Heart left ventricle (tissue), 16 donors: Measurements from ENCODE around the gene FSD2. TPM values are rescaled to one million over a fixed set of nuclear protein-coding genes. Genes with fewer than 3 reads are reported as not detected.

ENCODE experiments used
- ATAC-seq, 4 donors: fragments of 200-7000 bp; cut with Tn5 transposase; one replicate each; pipeline ENCODE4 v1.9.1; 2020 to 2022; ENCODE audit warnings: moderate library complexity in 4 of 4, mild to moderate bottlenecking in 3 of 4, moderate number of reproducible peaks in 1 of 4
- DNase-seq, 5 donors: peaks; one replicate each; pipeline ENCODE4 v3.0.0-alpha.2; 2020
- H3K27ac ChIP-seq, 12 donors: fragments of 200-600 bp; sonication (generic) in 4 of 12; one replicate each; pipeline versions ENCODE4 v1.5.0 to v1.8.0; 2016 to 2022; ENCODE audit warnings: mild to moderate bottlenecking in 2 of 12
- H3K27me3 ChIP-seq, 9 donors: fragments of 200-600 bp; sonication (generic) in 2 of 9; one replicate each; pipeline versions ENCODE4 v1.5.1 to v1.8.0; 2016 to 2022; ENCODE audit warnings: mild to moderate bottlenecking in 3 of 9
- H3K36me3 ChIP-seq, 9 donors: fragments of 200-600 bp; sonication (generic) in 2 of 9; one replicate each; pipeline versions ENCODE4 v1.5.0 to v1.8.0; 2018 to 2022; ENCODE audit warnings: mild to moderate bottlenecking in 2 of 9
- H3K4me1 ChIP-seq, 12 donors: fragments of 200-600 bp; sonication (generic) in 4 of 12; one replicate each; pipeline versions ENCODE4 v1.5.0 to v1.8.0; 2016 to 2022; ENCODE audit warnings: mild to moderate bottlenecking in 3 of 12
- H3K4me3 ChIP-seq, 12 donors: fragments of 200-600 bp; sonication (generic) in 4 of 12; one replicate each; pipeline versions ENCODE4 v1.5.0 to v1.8.0; 2017 to 2022; ENCODE audit warnings: mild to moderate bottlenecking in 9 of 12, moderate library complexity in 4 of 12
- H3K9me3 ChIP-seq, 12 donors: fragments of 200-600 bp; sonication (generic) in 4 of 12; one replicate each; pipeline versions ENCODE4 v1.5.0 to v1.8.0; 2016 to 2022; ENCODE audit warnings: mild to moderate bottlenecking in 1 of 12
- CTCF ChIP-seq, 12 donors: fragments of 200-600 bp; sonication (generic) in 4 of 12; IDR thresholded peaks; one replicate each; pipeline versions ENCODE4 v1.5.0 to v1.8.0; 2018 to 2022; ENCODE audit warnings: antibody characterized with exemption in 12 of 12, mild to moderate bottlenecking in 5 of 12
- POLR2A ChIP-seq, 2 donors: fragments of 450-650 bp; IDR thresholded peaks; one replicate each; pipeline ENCODE4 v1.6.1; 2017; ENCODE audit warnings: antibody characterized with exemption in 2 of 2, mild to moderate bottlenecking in 2 of 2, moderate library complexity in 2 of 2
- WGBS, 4 donors: extraction: QIAGEN DNeasy Blood & Tissue Kit in 2 of 4; methylation state at CpG; one replicate each; pipeline versions ENCODE4 v1.1.5 to v1.1.7; 2013 to 2018; 5-methylcytosine and 5-hydroxymethylcytosine counted together
- intact Hi-C, 10 donors: fragments of 100-400 bp; cut with DNase I; formaldehyde crosslinking; loops; one replicate each; pipeline versions ENCODE4 v1.11.1 to v1.14.2; 2022
- polyA plus RNA-seq, 2 donors: library from polyadenylated mRNA; stranded (reverse); fragments of 200-250 nt; gene quantifications; one replicate each; pipeline ENCODE4 v1.2.3, GENCODE V29; 2013
- total RNA-seq, 9 donors: library from RNA; depleted of rRNA in 2 of 9; stranded (reverse); fragments of >200 nt in 2 of 9; fragmentation: NEBNext Ultra II Directional in 3 of 9; extraction: Animal tissue kit (Norgen Biotek cat#: 25700) in 3 of 9; gene quantifications; one replicate each; pipeline versions ENCODE4 v1.1.0 to v1.2.4, GENCODE V29; 2016 to 2023
- donor health status: ischemic (EF 13 %, LVEDD 7.1; RV severe dilation, severe dysfunction).
- donor health status: healthy with polysubstance abuse.
- donor health status: DM: no; HTN: yes; CAD: no.
- donor health status: DM: no; HTN: no; CAD: no.
- donor health status: ischemic (EF 25% LVEDD 6.9; RV normal size, moderate dysfunction).
- donor health status: ischemic (EF 25% LVEDD 5.7; RV mildly dilated, moderate dysfunction).
- donor health status: healthy.
- donor health status: DM: yes; HTN: yes; CAD: no.
- donor health status: ischemic (EF 35%, LVEDD 5.7; RV mildly dilated, moderate dysfunction).
- donor health status: nonischemic (EF 11% LVEDD 7.7; RV severe dilation, severe dysfunction).
- donor health status: DM: yes; HTN: yes; CAD: no.
- donor health status: PGD.
- donor health status: ischemic (EF 29% LVEDD 5.4; RV normal size, mild dysfunction).
- donor health status: nonischemic (EF 23%, LVEDD 6.1; RV moderate dilation, normal function).

FSD2 gene
- total and polyA plus RNA-seq, 11 donors: 3.6 to 140 (median 66.0) TPM

DNA sequence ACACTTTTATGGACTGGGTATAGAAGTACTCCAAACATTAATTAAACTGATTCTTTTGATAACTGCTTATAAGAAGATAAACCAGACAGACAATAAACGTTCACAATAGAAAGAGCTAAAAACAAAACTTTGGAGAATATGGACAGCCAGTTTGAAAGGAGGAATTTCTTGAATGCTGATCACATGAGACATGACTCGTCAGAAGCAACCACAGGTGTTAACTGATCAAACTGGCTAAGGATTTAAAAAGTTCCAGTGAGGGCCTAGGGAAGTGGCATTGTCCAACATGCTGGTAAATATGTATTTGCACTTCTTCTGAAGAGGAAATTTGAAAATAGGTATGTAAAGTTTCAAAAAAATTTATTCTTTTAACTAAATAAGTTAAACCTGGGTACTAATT lies 66.8 kb downstream of the FSD2 start:
- DNase-seq (no peak), ATAC-seq (no peak)
- no peak overlapping the region for H3K4me3 ChIP-seq
- no peak for TF ChIP-seq POLR2A (IDR thresholded peaks at IDR 0.05)
- TF ChIP-seq CTCF (IDR thresholded peaks at IDR 0.05): no peak
- intact Hi-C loops: no loop called here
- WGBS, 4 donors: 61 to 71% (median 69%) methylated on average over 2 of the region's 2 CpGs
- no peaks in the 10 kb centered on the region for H3K9me3 ChIP-seq
- peaks cover 0 to 17% (median 0%) of the 10 kb centered on the region in 9 donors for H3K36me3 ChIP-seq
- H3K4me1 ChIP-seq: no peaks in the 10 kb centered on the region
- H3K27ac ChIP-seq: no peak overlapping the region
- no peaks in the 10 kb centered on the region for H3K27me3 ChIP-seq

GRCh38 chr15:82737975-82738374 lies 67.9 kb downstream of the FSD2 start:
- Histone ChIP-seq H3K9me3 (no peaks in the 10 kb centered on the region), H3K27ac (no peak overlapping the region), H3K4me1 (no peaks in the 10 kb centered on the region), H3K36me3 (peaks cover 0 to 17% (median 0%) of the 10 kb centered on the region in 9 donors), H3K27me3 (no peaks in the 10 kb centered on the region), H3K4me3 (no peak overlapping the region)
- TF ChIP-seq CTCF (IDR thresholded peaks at IDR 0.05) (no peak), POLR2A (IDR thresholded peaks at IDR 0.05) (no peak)
- DNase-seq (no peak), ATAC-seq (no peak)
- 87 to 99% (median 93%) methylated on average over 2 of the region's 2 CpGs for WGBS, 4 donors
- intact Hi-C loops: no loop called here

DNA sequence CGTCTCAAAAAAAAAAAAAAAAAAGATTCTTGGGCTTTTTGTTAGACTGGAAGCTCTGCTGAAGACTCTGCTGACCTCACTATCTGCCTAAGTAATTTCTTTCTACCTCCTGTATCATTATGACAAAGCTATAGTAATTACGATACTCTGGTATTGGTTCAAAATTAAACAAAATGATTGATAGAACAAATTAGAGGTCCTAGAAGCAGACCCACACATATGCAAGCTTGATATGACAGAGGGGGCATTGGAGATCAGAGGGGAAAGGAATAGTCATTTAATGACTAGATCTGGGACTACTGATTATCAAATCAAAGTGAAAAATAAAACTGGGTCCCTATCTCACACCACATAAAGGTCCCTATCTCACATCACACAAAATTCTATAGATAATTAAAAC lies 74.3 kb downstream of the FSD2 start:
- intact Hi-C loops: no loop called here
- ATAC-seq (no peak), DNase-seq (no peak)
- H3K4me3 ChIP-seq: no peak overlapping the region
- no peaks in the 10 kb centered on the region for H3K27me3 ChIP-seq
- H3K4me1 ChIP-seq: no peaks in the 10 kb centered on the region
- H3K27ac ChIP-seq: no peak overlapping the region
- TF ChIP-seq POLR2A (IDR thresholded peaks at IDR 0.05) (no peak), CTCF (IDR thresholded peaks at IDR 0.05) (no peak)
- no peaks in the 10 kb centered on the region for H3K9me3 ChIP-seq
- peaks cover 0 to 14% (median 0%) of the 10 kb centered on the region in 9 donors for H3K36me3 ChIP-seq
- 92 to 100% (median 96%) methylated on average over 2 of the region's 2 CpGs for WGBS, 4 donors

DNA sequence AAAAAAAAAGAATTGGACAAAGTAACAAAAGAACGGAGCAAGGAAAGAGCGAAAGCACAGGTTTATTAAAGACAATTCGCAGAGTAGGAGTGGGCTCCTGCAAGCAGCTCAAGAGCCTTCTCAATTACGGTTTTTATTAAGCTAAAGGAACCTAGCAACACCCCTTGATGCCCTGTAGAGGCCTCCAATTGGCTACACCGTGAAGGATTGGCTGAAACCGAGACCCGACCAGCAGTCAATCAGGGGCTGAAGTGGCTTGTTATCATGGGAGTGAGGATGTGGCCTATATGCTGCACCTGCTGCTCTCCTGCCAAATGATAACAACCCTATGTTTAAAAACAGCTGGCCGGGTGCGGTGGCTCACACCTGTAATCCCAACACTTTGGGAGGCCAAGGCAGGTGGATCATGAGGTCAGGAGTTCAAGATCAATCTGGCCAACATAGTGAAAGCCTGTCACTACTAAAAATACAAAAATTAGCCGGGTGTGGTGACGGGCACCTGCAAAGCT lies 75.8 kb downstream of the FSD2 start:
- WGBS, 4 donors: 89 to 90% (median 90%) methylated on average over 11 of the region's 11 CpGs
- DNase-seq: no peak
- no peaks in the 10 kb centered on the region for H3K9me3 ChIP-seq
- no peak overlapping the region for H3K4me3 ChIP-seq
- H3K27me3 ChIP-seq: no peaks in the 10 kb centered on the region
- intact Hi-C loops: no loop called here
- TF ChIP-seq CTCF (IDR thresholded peaks at IDR 0.05) (no peak), POLR2A (IDR thresholded peaks at IDR 0.05) (no peak)
- H3K36me3 ChIP-seq: peaks cover 0 to 10% (median 0%) of the 10 kb centered on the region in 9 donors
- H3K4me1 ChIP-seq: no peaks in the 10 kb centered on the region
- no peak overlapping the region for H3K27ac ChIP-seq
- ATAC-seq: no peak
